Astrocyte (in vitro differentiated cells and primary cell): ENCODE measurements around the gene DUSP16.

Source experiments
- EZH2 ChIP-seq: IDR thresholded peaks from 2 replicates; pipeline ENCODE4 v1.6.1; 2012; ENCODE audit warnings: mild to moderate bottlenecking, low read length, inconsistent platforms; ENCODE audit not compliant: insufficient read depth
- TF ChIP-seq, protein P1 (sequence below): IDR thresholded peaks from 2 replicates; pipeline ENCODE4 v1.5.1; 2011; ENCODE audit warnings: low read depth, mild to moderate bottlenecking, inconsistent platforms, low read length, moderate library complexity; ENCODE audit not compliant: insufficient read depth

DNA sequence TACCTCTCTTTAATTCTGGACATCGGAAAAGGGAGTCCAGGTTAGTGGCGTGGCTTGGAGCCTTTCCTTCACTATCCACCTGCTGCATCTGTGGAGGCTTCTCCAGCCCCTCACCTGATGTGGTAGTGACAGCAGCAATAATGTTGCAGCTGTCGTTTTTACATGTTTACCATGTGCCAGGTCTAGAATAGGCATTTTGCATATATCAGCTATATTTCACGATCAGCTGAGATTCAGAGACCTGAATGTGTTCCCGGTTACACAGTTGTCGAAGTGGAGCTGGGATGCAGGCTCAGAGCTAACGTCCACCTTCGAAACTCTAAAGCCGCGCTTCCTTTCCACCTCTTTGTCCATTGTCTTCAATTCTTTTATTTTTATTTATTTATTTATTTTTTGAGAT lies 114.8 kb downstream of the DUSP16 start:
- TF ChIP-seq, protein P1, sequence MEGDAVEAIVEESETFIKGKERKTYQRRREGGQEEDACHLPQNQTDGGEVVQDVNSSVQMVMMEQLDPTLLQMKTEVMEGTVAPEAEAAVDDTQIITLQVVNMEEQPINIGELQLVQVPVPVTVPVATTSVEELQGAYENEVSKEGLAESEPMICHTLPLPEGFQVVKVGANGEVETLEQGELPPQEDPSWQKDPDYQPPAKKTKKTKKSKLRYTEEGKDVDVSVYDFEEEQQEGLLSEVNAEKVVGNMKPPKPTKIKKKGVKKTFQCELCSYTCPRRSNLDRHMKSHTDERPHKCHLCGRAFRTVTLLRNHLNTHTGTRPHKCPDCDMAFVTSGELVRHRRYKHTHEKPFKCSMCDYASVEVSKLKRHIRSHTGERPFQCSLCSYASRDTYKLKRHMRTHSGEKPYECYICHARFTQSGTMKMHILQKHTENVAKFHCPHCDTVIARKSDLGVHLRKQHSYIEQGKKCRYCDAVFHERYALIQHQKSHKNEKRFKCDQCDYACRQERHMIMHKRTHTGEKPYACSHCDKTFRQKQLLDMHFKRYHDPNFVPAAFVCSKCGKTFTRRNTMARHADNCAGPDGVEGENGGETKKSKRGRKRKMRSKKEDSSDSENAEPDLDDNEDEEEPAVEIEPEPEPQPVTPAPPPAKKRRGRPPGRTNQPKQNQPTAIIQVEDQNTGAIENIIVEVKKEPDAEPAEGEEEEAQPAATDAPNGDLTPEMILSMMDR = no peak
- TF ChIP-seq EZH2 = no peak
